AG04450 (cell line): ENCODE measurements around the gene ICE2. TPM values are rescaled to one million over a fixed set of nuclear protein-coding genes. Genes with fewer than 3 reads are reported as not detected.

ENCODE experiments used
- CTCF ChIA-PET: fragments of 300-600, 350-600 bp; formaldehyde crosslinking; extraction: SDS; loops from one replicate; lab custom pipeline; 2022; ENCODE audit warnings: antibody characterized with exemption, inconsistent platforms; lab: Charles Lee
- POLR2A ChIA-PET: fragments of 350-600 bp; formaldehyde crosslinking; extraction: SDS; loops from one replicate; lab custom pipeline; 2021; ENCODE audit warnings: antibody characterized with exemption, inconsistent platforms; lab: Yijun Ruan, JAX
- DNase-seq: peaks from one replicate; pipeline ENCODE4 v3.0.0-alpha.2; 2011; ENCODE audit warnings: low read depth, low spot score
- H3K27ac ChIP-seq: one replicate; pipeline ENCODE4 v1.5.1; 2012; ENCODE audit warnings: low read depth, low read length, control low read depth
- H3K27me3 ChIP-seq: one replicate; pipeline ENCODE4 v1.6.0; 2012; ENCODE audit warnings: low read length; ENCODE audit not compliant: control insufficient read depth, insufficient read depth
- H3K4me3 ChIP-seq: 2 replicates; pipeline ENCODE4 v1.5.1; 2011; ENCODE audit warnings: mild to moderate bottlenecking, low read depth, low read length, control low read depth
- H3K9me3 ChIP-seq: 2 replicates; pipeline ENCODE4 v1.5.1; 2012; ENCODE audit warnings: low read length; ENCODE audit not compliant: control insufficient read depth, insufficient read depth
- polyA plus RNA-seq: library from polyadenylated mRNA; depleted of rRNA; stranded (reverse); fragments of >200 nt; gene quantifications from 2 replicates; pipeline ENCODE4 v1.2.3, GENCODE V29; 2011
- TF ChIP-seq, protein P1 (sequence below): IDR thresholded peaks from 2 replicates; pipeline ENCODE4 v1.5.1; 2011; ENCODE audit warnings: low read depth, low read length, control low read depth, inconsistent platforms

Gene ICE2
- polyA plus RNA-seq, 1 experiment = 29.3 TPM

- Histone ChIP-seq H3K4me3 (no peak overlapping the region), H3K9me3 (no peaks in the 10 kb centered on the region), H3K27ac (no peak overlapping the region), H3K27me3 (no peaks in the 10 kb centered on the region)
- TF ChIP-seq, protein P1, sequence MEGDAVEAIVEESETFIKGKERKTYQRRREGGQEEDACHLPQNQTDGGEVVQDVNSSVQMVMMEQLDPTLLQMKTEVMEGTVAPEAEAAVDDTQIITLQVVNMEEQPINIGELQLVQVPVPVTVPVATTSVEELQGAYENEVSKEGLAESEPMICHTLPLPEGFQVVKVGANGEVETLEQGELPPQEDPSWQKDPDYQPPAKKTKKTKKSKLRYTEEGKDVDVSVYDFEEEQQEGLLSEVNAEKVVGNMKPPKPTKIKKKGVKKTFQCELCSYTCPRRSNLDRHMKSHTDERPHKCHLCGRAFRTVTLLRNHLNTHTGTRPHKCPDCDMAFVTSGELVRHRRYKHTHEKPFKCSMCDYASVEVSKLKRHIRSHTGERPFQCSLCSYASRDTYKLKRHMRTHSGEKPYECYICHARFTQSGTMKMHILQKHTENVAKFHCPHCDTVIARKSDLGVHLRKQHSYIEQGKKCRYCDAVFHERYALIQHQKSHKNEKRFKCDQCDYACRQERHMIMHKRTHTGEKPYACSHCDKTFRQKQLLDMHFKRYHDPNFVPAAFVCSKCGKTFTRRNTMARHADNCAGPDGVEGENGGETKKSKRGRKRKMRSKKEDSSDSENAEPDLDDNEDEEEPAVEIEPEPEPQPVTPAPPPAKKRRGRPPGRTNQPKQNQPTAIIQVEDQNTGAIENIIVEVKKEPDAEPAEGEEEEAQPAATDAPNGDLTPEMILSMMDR = peak; percentile 98
- ChIA-PET CTCF (interaction anchor here (0.6 to 5.9 kb wide), 16 partner anchors 9 to 1326 kb away, joined by 3 to 79 read pairs (median 4); partner anchors contain the start of gene RORA), POLR2A (no interaction called here)
- peak; percentile 38 for DNase-seq
These were observed 28.9 kb upstream of the ICE2 start for GRCh38 chr15:60507596-60508424.

DNA sequence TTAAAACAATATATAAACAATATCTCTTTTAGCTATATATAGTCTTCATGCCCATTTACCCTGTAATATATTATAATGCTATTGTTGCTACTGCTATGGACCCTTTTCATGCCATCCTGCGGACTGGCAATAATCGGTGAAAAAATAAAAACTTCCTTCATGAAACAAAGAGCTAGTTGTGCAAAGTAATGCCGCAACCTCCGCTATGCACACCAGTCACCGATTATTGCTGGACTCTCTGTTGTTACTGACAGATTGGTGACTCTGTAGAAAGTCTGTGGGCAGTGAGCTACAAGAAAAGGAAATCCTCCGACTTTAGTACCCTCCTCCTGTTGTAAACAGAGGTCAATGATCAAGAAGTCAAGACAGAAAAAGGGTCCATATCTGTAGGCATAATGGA lies 17.9 kb upstream of the ICE2 start:
- no peaks in the 10 kb centered on the region for H3K9me3 ChIP-seq
- POLR2A ChIA-PET = no interaction called here
- CTCF ChIA-PET = interaction anchor here (1.3 to 3.5 kb wide), 4 partner anchors 12 to 168 kb away, joined by 3 to 16 read pairs (median 8); no protein-coding TSS in a partner anchor
- H3K27ac ChIP-seq = no peak overlapping the region
- TF ChIP-seq, protein P1 = no peak
- H3K4me3 ChIP-seq = no peak overlapping the region
- H3K27me3 ChIP-seq = no peaks in the 10 kb centered on the region
- no peak for DNase-seq

DNA sequence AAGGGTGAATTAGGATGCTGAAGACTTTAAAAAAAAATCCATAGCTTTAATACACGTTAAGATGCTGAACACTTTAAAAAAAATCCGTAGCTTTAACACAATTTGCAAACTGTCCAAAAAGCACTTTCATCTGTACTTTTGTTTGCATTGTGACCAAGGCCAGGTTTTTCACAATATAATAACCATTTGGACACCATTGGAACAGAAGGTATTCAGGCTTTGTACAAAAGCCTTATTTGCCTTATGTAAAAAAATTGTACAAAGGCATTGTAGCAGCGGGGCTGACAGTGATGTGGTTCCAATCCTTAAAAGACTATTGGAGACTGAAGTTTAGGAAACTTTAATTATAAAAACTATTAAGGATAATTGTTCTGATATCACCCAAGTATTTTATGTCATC lies 15.2 kb upstream of the ICE2 start:
- Histone ChIP-seq H3K4me3 (no peak overlapping the region), H3K9me3 (no peaks in the 10 kb centered on the region), H3K27me3 (no peaks in the 10 kb centered on the region), H3K27ac (no peak overlapping the region)
- CTCF ChIA-PET = interaction anchor here (0.9 to 2.3 kb wide), 6 partner anchors 8 to 1341 kb away, joined by 3 to 23 read pairs (median 3); no protein-coding TSS in a partner anchor
- POLR2A ChIA-PET = no interaction called here
- DNase-seq = no peak
- TF ChIP-seq, protein P1 = no peak

DNA sequence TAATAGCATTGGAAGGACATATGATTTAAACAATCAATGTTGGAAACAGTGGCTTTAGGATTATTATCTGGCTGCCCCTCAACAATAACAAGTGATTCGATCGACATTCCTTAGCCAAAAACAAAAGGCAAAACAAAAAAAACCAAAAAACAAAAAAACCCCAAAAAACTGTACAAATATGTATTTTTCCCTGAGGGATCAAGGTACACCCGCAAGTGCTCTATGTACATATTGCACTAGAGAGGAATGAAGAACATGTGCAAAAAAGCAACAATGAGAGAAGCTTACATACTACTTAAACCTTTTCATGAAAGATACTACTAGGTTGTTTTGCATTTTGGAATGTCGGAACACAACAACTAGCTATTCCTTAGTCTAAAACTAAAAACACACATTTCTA lies 14.2 kb upstream of the ICE2 start:
- Histone ChIP-seq H3K4me3 (no peak overlapping the region), H3K27ac (no peak overlapping the region), H3K9me3 (no peaks in the 10 kb centered on the region), H3K27me3 (no peaks in the 10 kb centered on the region)
- DNase-seq = no peak
- TF ChIP-seq, protein P1 = no peak
- ChIA-PET CTCF (interaction anchor here (1.2 to 2.3 kb wide), 3 partner anchors 9 to 134 kb away, joined by 3 to 23 read pairs (median 4); no protein-coding TSS in a partner anchor), POLR2A (no interaction called here)

DNA sequence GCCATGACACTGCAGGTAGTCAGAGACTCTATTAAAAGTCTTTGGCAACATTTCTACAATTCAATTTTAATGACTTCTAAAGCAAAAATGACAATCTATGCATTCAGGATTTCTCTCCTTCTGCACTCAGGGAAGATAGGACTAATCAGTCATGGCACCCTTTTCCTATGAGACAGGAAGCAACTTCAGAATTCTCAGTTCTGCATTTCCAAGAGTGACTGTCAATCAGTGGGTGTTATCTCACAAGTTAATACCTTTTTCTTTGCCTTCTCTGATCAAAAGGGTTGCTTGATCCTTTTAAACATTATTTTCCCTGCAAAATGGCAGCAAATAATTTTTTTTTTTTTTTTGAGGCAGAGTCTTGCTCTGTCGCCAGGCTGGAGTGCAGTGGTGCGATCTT lies 7.8 kb upstream of the ICE2 start:
- TF ChIP-seq, protein P1 = no peak
- ChIA-PET CTCF (no interaction called here), POLR2A (no interaction called here)
- Histone ChIP-seq H3K27me3 (no peaks in the 10 kb centered on the region), H3K9me3 (no peaks in the 10 kb centered on the region), H3K4me3 (no peak overlapping the region), H3K27ac (no peak overlapping the region)
- DNase-seq = no peak
